H9 (cell line): ENCODE measurements around the gene MYO18A. TPM values are rescaled to one million over a fixed set of nuclear protein-coding genes. Genes with fewer than 3 reads are reported as not detected.

Experiments
- DNase-seq: peaks from one replicate; pipeline ENCODE4 v3.0.0-alpha.2; 2017
- H2AFZ ChIP-seq: one replicate; pipeline ENCODE4 v1.6.1; 2013; ENCODE audit warnings: mild to moderate bottlenecking, low read length, control low read depth, moderate library complexity
- H2AK5ac ChIP-seq: 2 replicates; pipeline ENCODE4 v1.6.1; 2013; ENCODE audit warnings: low read length, control low read depth, mixed read lengths; ENCODE audit not compliant: insufficient read length
- H2BK120ac ChIP-seq: one replicate; pipeline ENCODE4 v1.6.1; 2013; ENCODE audit warnings: low read depth, mild to moderate bottlenecking, low read length, control low read depth, inconsistent platforms; ENCODE audit not compliant: poor library complexity, severe bottlenecking
- H2BK12ac ChIP-seq: 2 replicates; pipeline ENCODE4 v1.6.1; 2013; ENCODE audit warnings: low read length, control low read depth, mixed read lengths, low read depth; ENCODE audit not compliant: insufficient read length
- H2BK15ac ChIP-seq: 2 replicates; pipeline ENCODE4 v1.6.1; 2013; ENCODE audit warnings: low read depth, low read length, control low read depth
- H2BK20ac ChIP-seq: one replicate; pipeline ENCODE4 v1.6.1; 2013; ENCODE audit warnings: low read depth, mild to moderate bottlenecking, low read length, control low read depth, inconsistent platforms; ENCODE audit not compliant: poor library complexity, severe bottlenecking
- H2BK5ac ChIP-seq: 2 replicates; pipeline ENCODE4 v1.6.1; 2013; ENCODE audit warnings: low read length, control low read depth, mixed read lengths; ENCODE audit not compliant: insufficient read length
- H3K14ac ChIP-seq: 2 replicates; pipeline ENCODE4 v1.6.1; 2013; ENCODE audit warnings: low read length, control low read depth; ENCODE audit not compliant: insufficient read depth
- H3K18ac ChIP-seq: 2 replicates; pipeline ENCODE4 v1.6.1; 2013; ENCODE audit warnings: low read depth, mild to moderate bottlenecking, mixed read lengths, low read length, control low read depth; ENCODE audit not compliant: insufficient read length
- H3K23ac ChIP-seq: 2 replicates; pipeline ENCODE4 v1.6.1; 2013; ENCODE audit warnings: low read length, control low read depth, mixed read lengths, low read depth; ENCODE audit not compliant: insufficient read length
- H3K23me2 ChIP-seq: 2 replicates; pipeline ENCODE4 v1.6.1; 2013; ENCODE audit warnings: low read depth, mild to moderate bottlenecking, mixed read lengths, low read length, control low read depth; ENCODE audit not compliant: insufficient read length, poor library complexity, severe bottlenecking
- H3K27ac ChIP-seq: 2 replicates; pipeline ENCODE4 v1.5.1; 2013; ENCODE audit warnings: low read length, control low read depth, mixed read lengths, low read depth; ENCODE audit not compliant: insufficient read length
- H3K27me3 ChIP-seq: 2 replicates; pipeline ENCODE4 v1.6.1; 2013; ENCODE audit warnings: low read length, control low read depth, inconsistent platforms; ENCODE audit not compliant: insufficient read depth
- H3K4ac ChIP-seq: 2 replicates; pipeline ENCODE4 v1.6.1; 2013; ENCODE audit warnings: low read depth, mild to moderate bottlenecking, control low read depth, inconsistent platforms, low read length, moderate library complexity
- H3K4me1 ChIP-seq: 2 replicates; pipeline ENCODE4 v1.6.1; 2013; ENCODE audit warnings: low read length, control low read depth, inconsistent platforms; ENCODE audit not compliant: insufficient read depth
- H3K4me2 ChIP-seq: 2 replicates; pipeline ENCODE4 v1.6.1; 2013; ENCODE audit warnings: low read length, control low read depth, mixed read lengths; ENCODE audit not compliant: insufficient read length, insufficient read depth
- H3K56ac ChIP-seq: 2 replicates; pipeline ENCODE4 v1.6.1; 2013; ENCODE audit warnings: low read depth, mild to moderate bottlenecking, mixed read lengths, low read length, control low read depth; ENCODE audit not compliant: insufficient read length
- H3K79me1 ChIP-seq: 2 replicates; pipeline ENCODE4 v1.6.1; 2013; ENCODE audit warnings: low read depth, mild to moderate bottlenecking, moderate library complexity, low read length, control low read depth, inconsistent platforms; ENCODE audit not compliant: insufficient read depth, poor library complexity, severe bottlenecking
- H3K79me2 ChIP-seq: 2 replicates; pipeline ENCODE4 v1.6.1; 2013; ENCODE audit warnings: low read length, control low read depth, inconsistent platforms; ENCODE audit not compliant: insufficient read depth
- H3K9ac ChIP-seq: 2 replicates; pipeline ENCODE4 v1.6.1; 2013; ENCODE audit warnings: low read length, control low read depth, mixed read lengths; ENCODE audit not compliant: insufficient read length; ENCODE audit errors: extremely low read depth
- H3K9me3 ChIP-seq: one replicate; pipeline ENCODE4 v1.6.1; 2013; ENCODE audit warnings: low read depth, low read length, inconsistent platforms; ENCODE audit not compliant: control insufficient read depth
- H3T11ph ChIP-seq: one replicate; pipeline ENCODE4 v1.6.1; 2013; ENCODE audit warnings: mild to moderate bottlenecking, low read length, control low read depth, inconsistent platforms
- H4K20me1 ChIP-seq: one replicate; pipeline ENCODE4 v1.6.1; 2013; ENCODE audit not compliant: control insufficient read depth, insufficient read length, insufficient read depth
- H4K5ac ChIP-seq: 2 replicates; pipeline ENCODE4 v1.6.1; 2013; ENCODE audit warnings: low read depth, mild to moderate bottlenecking, mixed read lengths, low read length, control low read depth; ENCODE audit not compliant: insufficient read length
- H4K8ac ChIP-seq: replicated peaks from 2 replicates; pipeline ENCODE4 v1.6.1; 2013; ENCODE audit warnings: low read length, control low read depth, mixed read lengths, low read depth; ENCODE audit not compliant: insufficient read length
- H4K91ac ChIP-seq: 2 replicates; pipeline ENCODE4 v1.6.1; 2013; ENCODE audit warnings: low read depth, mild to moderate bottlenecking, moderate library complexity, mixed read lengths, low read length, control low read depth; ENCODE audit not compliant: insufficient read length
- H3K27ac Mint-ChIP-seq, 3 experiments: 2 replicates in 2 of 3; 3 replicates in 1 of 3; pipeline ENCODE4 v1.8.0; 2020 to 2021; ENCODE audit warnings: mixed read lengths in 3 of 3, mild to moderate bottlenecking in 1 of 3, moderate library complexity in 1 of 3
- H3K27me3 Mint-ChIP-seq: 2 replicates; pipeline ENCODE4 v1.8.0; 2021; ENCODE audit warnings: low read depth, mild to moderate bottlenecking, moderate library complexity, mixed read lengths
- H3K36me3 Mint-ChIP-seq, 3 experiments: 2 replicates in 2 of 3; 3 replicates in 1 of 3; pipeline ENCODE4 v1.8.0; 2020 to 2021; ENCODE audit warnings: low read depth in 3 of 3, mixed read lengths in 3 of 3; ENCODE audit not compliant: insufficient read depth in 1 of 3
- H3K4me1 Mint-ChIP-seq, 2 experiments: 2 replicates each; pipeline ENCODE4 v1.8.0; 2020; ENCODE audit warnings: mixed read lengths in 2 of 2
- H3K4me3 Mint-ChIP-seq, 2 experiments: 2 replicates in 1 of 2; 3 replicates in 1 of 2; pipeline ENCODE4 v1.8.0; 2020 to 2021; ENCODE audit warnings: mild to moderate bottlenecking in 2 of 2, mixed read lengths in 2 of 2, moderate library complexity in 1 of 2
- H3K9me3 Mint-ChIP-seq, 2 experiments: 2 replicates in 1 of 2; 3 replicates in 1 of 2; pipeline ENCODE4 v1.8.0; 2020; ENCODE audit warnings: mild to moderate bottlenecking in 2 of 2, mixed read lengths in 2 of 2, moderate library complexity in 1 of 2
- WGBS: extraction: QIAGEN DNeasy Blood & Tissue Kit; methylation state at CpG from one replicate; pipeline ENCODE4 v1.1.7; 2013; ENCODE audit warnings: missing lambda C conversion rate, low lambda C conversion rate, mixed read lengths; ENCODE audit not compliant: insufficient read length; ENCODE audit errors: extremely low coverage; 5-methylcytosine and 5-hydroxymethylcytosine counted together
- total RNA-seq: library from RNA; stranded (reverse); gene quantifications from 2 replicates; pipeline ENCODE4 v1.2.1, GENCODE V29; 2021
- TF ChIP-seq, protein P1 (sequence below): fragments of 200-600 bp; sonication (generic); conservative IDR thresholded peaks from 3 replicates; pipeline ENCODE4 v1.8.0; 2021; ENCODE audit warnings: antibody characterized with exemption, mild to moderate bottlenecking

The MYO18A gene
- total RNA-seq, 1 experiment from 2014 or later, result 21.6 TPM

GRCh38 chr17:29107933-29108822 is 72.0 kb downstream of the MYO18A start:
- Histone ChIP-seq H3K4ac (no peak overlapping the region), H4K91ac (no peak overlapping the region), H3K27ac (no peak overlapping the region), H3K4me2 (no peak overlapping the region), H3K4me1 (no peaks in the 10 kb centered on the region; the same call in 1 of the 2 replicates), H2BK15ac (no peak overlapping the region), H3K23ac (no peak overlapping the region), H3K27me3 (no peaks in the 10 kb centered on the region), H4K5ac (no peak overlapping the region), H3K23me2 (no peaks in the 10 kb centered on the region), H3T11ph (no peak overlapping the region), H2AK5ac (no peak overlapping the region), H4K20me1 (no peaks in the 10 kb centered on the region), H2BK120ac (no peak overlapping the region), H2BK20ac (no peak overlapping the region), H3K9me3 (no peaks in the 10 kb centered on the region), H3K79me1 (no peaks in the 10 kb centered on the region), H3K18ac (no peak overlapping the region), H3K56ac (no peak overlapping the region), H3K9ac (no peak overlapping the region), H3K14ac (no peak overlapping the region), H2BK5ac (no peak overlapping the region), H2BK12ac (no peak overlapping the region), H2AFZ (no peak overlapping the region), H4K8ac (no peak overlapping the region), H3K79me2 (no peaks in the 10 kb centered on the region)
- TF ChIP-seq, protein P1, sequence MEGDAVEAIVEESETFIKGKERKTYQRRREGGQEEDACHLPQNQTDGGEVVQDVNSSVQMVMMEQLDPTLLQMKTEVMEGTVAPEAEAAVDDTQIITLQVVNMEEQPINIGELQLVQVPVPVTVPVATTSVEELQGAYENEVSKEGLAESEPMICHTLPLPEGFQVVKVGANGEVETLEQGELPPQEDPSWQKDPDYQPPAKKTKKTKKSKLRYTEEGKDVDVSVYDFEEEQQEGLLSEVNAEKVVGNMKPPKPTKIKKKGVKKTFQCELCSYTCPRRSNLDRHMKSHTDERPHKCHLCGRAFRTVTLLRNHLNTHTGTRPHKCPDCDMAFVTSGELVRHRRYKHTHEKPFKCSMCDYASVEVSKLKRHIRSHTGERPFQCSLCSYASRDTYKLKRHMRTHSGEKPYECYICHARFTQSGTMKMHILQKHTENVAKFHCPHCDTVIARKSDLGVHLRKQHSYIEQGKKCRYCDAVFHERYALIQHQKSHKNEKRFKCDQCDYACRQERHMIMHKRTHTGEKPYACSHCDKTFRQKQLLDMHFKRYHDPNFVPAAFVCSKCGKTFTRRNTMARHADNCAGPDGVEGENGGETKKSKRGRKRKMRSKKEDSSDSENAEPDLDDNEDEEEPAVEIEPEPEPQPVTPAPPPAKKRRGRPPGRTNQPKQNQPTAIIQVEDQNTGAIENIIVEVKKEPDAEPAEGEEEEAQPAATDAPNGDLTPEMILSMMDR, result no peak
- Mint-ChIP-seq H3K27ac (peak overlapping the region; percentile 19 to 85 (median 28); a peak in 2 of 7 replicates), H3K4me3 (no peak overlapping the region), H3K27me3 (no peaks in the 10 kb centered on the region; the same call in 1 of the 2 replicates), H3K9me3 (no peaks in the 10 kb centered on the region; a peak in 1 of 5 replicates), H3K4me1 (peaks cover 13 to 22% of the 10 kb centered on the region in 2 experiments), H3K36me3 (peaks cover 12 to 45% (median 14%) of the 10 kb centered on the region in 3 experiments; a peak in 6 of 7 replicates)
- no CpG with 5 or more reads among the region's 11 CpGs for WGBS
- DNase-seq, result no peak
